PC-3 (cell line): ENCODE measurements around the gene CNN3. TPM values are rescaled to one million over a fixed set of nuclear protein-coding genes. Genes with fewer than 3 reads are reported as not detected.
A peak's percentile ranks its signal among the peaks of the same experiment; 100 is the strongest.

Source experiments
- ATAC-seq: fragments of 200-7000 bp; cut with Tn5 transposase; 2 replicates; pipeline ENCODE4 v1.9.1; 2020; ENCODE audit warnings: mild to moderate bottlenecking, moderate library complexity
- Bru-seq: library from RNA; stranded (reverse); fragments of 400-500 nt; gene quantifications from one replicate; lab custom pipeline; 2021; lab: Mats Ljungman, UMichigan
- BruChase-seq, 2 experiments: library from RNA; stranded (reverse); fragments of 400-500 nt; gene quantifications; one replicate each; lab custom pipeline; 2021; lab: Mats Ljungman, UMichigan
- BruUV-seq: library from RNA; stranded (reverse); fragments of 400-500 nt; replicated peaks from 2 replicates; lab custom pipeline; 2021; lab: Mats Ljungman, UMichigan
- CTCF ChIA-PET: fragments of 300-600 bp; sonication (Branson Sonifier 250); formaldehyde crosslinking; loops from one replicate; lab custom pipeline; 2022; ENCODE audit warnings: antibody characterized with exemption; lab: Charles Lee
- POLR2A ChIA-PET: fragments of 300-600 bp; sonication (Branson Sonifier 250); formaldehyde crosslinking; loops from one replicate; lab custom pipeline; 2022; ENCODE audit warnings: antibody characterized with exemption; ENCODE audit not compliant: unreplicated experiment; lab: Charles Lee
- DNase-seq: peaks from one replicate; pipeline ENCODE4 v3.0.0-alpha.2; 2015
- H2AFZ ChIP-seq: fragments of 300-600 bp; sonication (generic); 2 replicates; pipeline ENCODE4 v1.6.0; 2016; ENCODE audit warnings: antibody characterized with exemption, low read length
- H3F3A ChIP-seq: fragments of 300-600 bp; sonication (generic); one replicate; pipeline ENCODE4 v1.6.0; 2017; ENCODE audit warnings: antibody characterized with exemption, low read length, control low read depth, mild to moderate bottlenecking; ENCODE audit not compliant: unreplicated experiment
- H3K27ac ChIP-seq: fragments of 300-600 bp; sonication (generic); 2 replicates; pipeline ENCODE4 v1.5.1; 2016; ENCODE audit warnings: mild to moderate bottlenecking, low read length
- H3K27me3 ChIP-seq: fragments of 300-600 bp; sonication (generic); 2 replicates; pipeline ENCODE4 v1.6.1; 2016; ENCODE audit warnings: low read length, mixed read lengths
- H3K36me3 ChIP-seq: fragments of 300-600 bp; sonication (generic); 2 replicates; pipeline ENCODE4 v1.6.1; 2016; ENCODE audit warnings: low read depth, mixed run types, low read length, mixed read lengths
- H3K4me1 ChIP-seq: fragments of 300-600 bp; sonication (generic); 2 replicates; pipeline ENCODE4 v1.5.1; 2016; ENCODE audit warnings: low read length; ENCODE audit not compliant: insufficient read depth
- H3K4me2 ChIP-seq: fragments of 300-600 bp; sonication (generic); 2 replicates; pipeline ENCODE4 v1.6.0; 2016; ENCODE audit warnings: low read length
- H3K4me3 ChIP-seq: fragments of 300-600 bp; sonication (generic); 2 replicates; pipeline ENCODE4 v1.5.1; 2016; ENCODE audit warnings: mild to moderate bottlenecking, low read length, mixed read lengths
- H3K79me2 ChIP-seq: fragments of 300-600 bp; sonication (generic); 2 replicates; pipeline ENCODE4 v1.6.1; 2017; ENCODE audit warnings: low read length, mixed read lengths
- H3K9ac ChIP-seq: fragments of 300-600 bp; sonication (generic); 2 replicates; pipeline ENCODE4 v1.6.0; 2016; ENCODE audit warnings: mild to moderate bottlenecking, low read length
- H3K9me2 ChIP-seq: fragments of 300-600 bp; sonication (generic); replicated peaks from 2 replicates; pipeline ENCODE4 v1.6.1; 2016; ENCODE audit warnings: mixed run types, low read length, mixed read lengths
- H3K9me3 ChIP-seq: fragments of 300-600 bp; sonication (generic); 2 replicates; pipeline ENCODE4 v1.6.1; 2016; ENCODE audit warnings: low read length, mixed read lengths
- H4K20me1 ChIP-seq: fragments of 300-600 bp; sonication (generic); 2 replicates; pipeline ENCODE4 v1.6.1; 2016; ENCODE audit warnings: low read length, mixed read lengths
- EZH2 ChIP-seq: fragments of 300-600 bp; sonication (generic); IDR thresholded peaks from one replicate; pipeline ENCODE4 v1.6.1; 2017; ENCODE audit warnings: antibody characterized with exemption, mild to moderate bottlenecking, low read length; ENCODE audit not compliant: unreplicated experiment
- EZH2phosphoT487 ChIP-seq: fragments of 300-600 bp; sonication (generic); IDR thresholded peaks from 2 replicates; pipeline ENCODE4 v1.6.1; 2018; ENCODE audit warnings: mild to moderate bottlenecking, antibody characterized with exemption, low read length, borderline replicate concordance
- intact Hi-C: fragments of 100-400 bp; cut with micrococcal nuclease; formaldehyde crosslinking; loops from 2 replicates; pipeline ENCODE4 v1.9.0; 2023
- long read RNA-seq: library from polyadenylated mRNA; unstranded; transcript quantifications from one replicate; pipeline ENCODE4 v2.0.0, GENCODE V29; 2021; ENCODE audit not compliant: unreplicated experiment
- total RNA-seq: library from RNA; depleted of rRNA; stranded (reverse); fragments of >200 nt; gene quantifications from 2 replicates; pipeline ENCODE4 v1.2.3, GENCODE V29; 2014; rRNA removed
- TF ChIP-seq, protein P1 (sequence below): fragments of 300-600 bp; sonication (generic); conservative IDR thresholded peaks from 2 replicates; pipeline ENCODE4 v1.5.1; 2017; ENCODE audit warnings: antibody characterized with exemption, low read depth, mild to moderate bottlenecking, low read length

Gene CNN3
- total RNA-seq (231 and 323 TPM in 2 replicates), Bru-seq, nascent RNA (percentile 91 among the genes with signal in this experiment), BruChase-seq, experiment 1, labeled RNA remaining after a 6-hour chase (percentile 92 among the genes with signal in this experiment), BruChase-seq, experiment 2, labeled RNA remaining after a 2-hour chase (percentile 82 among the genes with signal in this experiment)
- long read RNA-seq, transcript CNN3-201 (7 exons, 2,165 nt): major isoform, 319 of 337 reads
- long read RNA-seq, partial matches to known transcripts: 4 of 337 reads
- long read RNA-seq, other reads (novel, unspliced or antisense): 12 of 337 reads

DNA sequence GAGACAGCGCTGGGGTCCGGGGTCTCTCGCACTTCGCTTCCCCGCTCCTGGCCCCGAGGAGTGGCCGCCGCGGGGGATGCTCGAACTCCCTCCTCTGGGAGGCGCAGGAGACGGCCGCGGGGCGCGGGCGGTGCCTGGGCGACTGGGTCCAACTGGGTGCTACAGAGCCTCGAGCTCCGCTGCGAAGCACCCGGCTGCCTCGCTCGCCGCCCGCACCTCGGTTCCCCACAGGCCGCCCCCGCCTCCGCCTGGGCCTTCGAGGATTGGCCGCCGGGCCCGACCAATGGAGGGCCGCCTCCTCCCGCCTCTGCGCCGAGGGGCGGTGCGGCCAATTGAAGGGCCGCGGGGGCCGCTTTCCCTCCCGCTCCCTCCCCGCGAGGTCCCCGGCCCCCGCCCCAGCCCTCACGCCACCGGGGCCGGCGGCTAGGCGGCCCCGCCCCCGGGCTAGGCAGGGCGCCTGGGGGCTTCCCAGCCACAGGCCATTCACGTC, at the start of gene CNN3:
TSS of gene CNN3 (minus strand) at position 196 of the 490 bp plus-strand sequence. CDS start 216 bp downstream, outside the sequence.
- Histone ChIP-seq H3K9me2 (no peaks in the 10 kb centered on the region), H3F3A (peaks cover 3% of the 10 kb centered on the region), H2AFZ (peak within 1 kb of the TSS; percentile 66), H3K4me1 (peaks cover 25% of the 10 kb centered on the region), H4K20me1 (peaks cover 34% of the 10 kb centered on the region), H3K27ac (peak within 1 kb of the TSS; percentile 84), H3K79me2 (peaks cover 49% of the 10 kb centered on the region), H3K27me3 (no peaks in the 10 kb centered on the region), H3K36me3 (peaks cover 15% of the 10 kb centered on the region), H3K4me2 (peak within 1 kb of the TSS; percentile 86), H3K9me3 (no peaks in the 10 kb centered on the region), H3K4me3 (peak within 1 kb of the TSS; percentile 89), H3K9ac (peak within 1 kb of the TSS; percentile 87)
- intact Hi-C loops: loop anchor here (2.0 kb wide), 1 partner anchor 36 kb away; no protein-coding TSS in a partner anchor
- POLR2A ChIA-PET: interaction anchor here (0.6 to 0.7 kb wide), 2 partner anchors 18 to 72 kb away, joined by 4 to 14 read pairs; no protein-coding TSS in a partner anchor
- ATAC-seq (peak; percentile 79), DNase-seq (peak; percentile 87)
- TF ChIP-seq EZH2phosphoT487 (no peak), EZH2 (no peak)
- TF ChIP-seq, protein P1, sequence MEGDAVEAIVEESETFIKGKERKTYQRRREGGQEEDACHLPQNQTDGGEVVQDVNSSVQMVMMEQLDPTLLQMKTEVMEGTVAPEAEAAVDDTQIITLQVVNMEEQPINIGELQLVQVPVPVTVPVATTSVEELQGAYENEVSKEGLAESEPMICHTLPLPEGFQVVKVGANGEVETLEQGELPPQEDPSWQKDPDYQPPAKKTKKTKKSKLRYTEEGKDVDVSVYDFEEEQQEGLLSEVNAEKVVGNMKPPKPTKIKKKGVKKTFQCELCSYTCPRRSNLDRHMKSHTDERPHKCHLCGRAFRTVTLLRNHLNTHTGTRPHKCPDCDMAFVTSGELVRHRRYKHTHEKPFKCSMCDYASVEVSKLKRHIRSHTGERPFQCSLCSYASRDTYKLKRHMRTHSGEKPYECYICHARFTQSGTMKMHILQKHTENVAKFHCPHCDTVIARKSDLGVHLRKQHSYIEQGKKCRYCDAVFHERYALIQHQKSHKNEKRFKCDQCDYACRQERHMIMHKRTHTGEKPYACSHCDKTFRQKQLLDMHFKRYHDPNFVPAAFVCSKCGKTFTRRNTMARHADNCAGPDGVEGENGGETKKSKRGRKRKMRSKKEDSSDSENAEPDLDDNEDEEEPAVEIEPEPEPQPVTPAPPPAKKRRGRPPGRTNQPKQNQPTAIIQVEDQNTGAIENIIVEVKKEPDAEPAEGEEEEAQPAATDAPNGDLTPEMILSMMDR: no peak
- no TSS peak for BruUV-seq
- CTCF ChIA-PET: interaction anchor here (1.4 kb wide), 1 partner anchor 115 kb away, joined by 13 read pairs; no protein-coding TSS in a partner anchor

DNA sequence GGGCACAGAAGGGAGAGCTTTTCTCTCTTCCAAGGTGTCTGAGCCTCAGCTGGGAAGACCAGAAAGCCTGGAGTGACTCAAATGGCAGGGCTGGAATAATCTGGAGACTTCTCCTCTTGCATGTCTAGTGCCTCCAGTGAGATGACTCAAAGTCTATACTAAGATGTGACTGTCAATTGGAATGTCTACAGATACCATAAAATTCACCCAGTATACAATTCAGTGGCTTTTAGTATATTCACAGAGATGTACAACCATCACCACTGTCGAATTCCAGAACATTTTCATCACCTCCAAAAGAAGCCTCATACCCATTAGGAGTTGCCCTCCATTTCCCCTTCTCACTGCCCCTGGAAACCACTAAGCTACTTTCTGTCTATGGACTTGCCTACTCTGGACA, 47.9 kb upstream of the CNN3 start:
- ATAC-seq (peak; percentile 84), DNase-seq (peak; percentile 89)
- Histone ChIP-seq H3K79me2 (no peaks in the 10 kb centered on the region), H3K9me3 (no peaks in the 10 kb centered on the region), H3K9ac (no peak overlapping the region), H3K4me3 (no peak overlapping the region), H3K36me3 (no peaks in the 10 kb centered on the region), H3K4me1 (peaks cover 33% of the 10 kb centered on the region), H4K20me1 (no peaks in the 10 kb centered on the region), H2AFZ (0 out of 2 replicates have a peak overlapping the region, but pooled peaks have one; percentile 19), H3K4me2 (peak overlapping the region; percentile 25), H3K27me3 (no peaks in the 10 kb centered on the region), H3F3A (peaks cover 6% of the 10 kb centered on the region), H3K27ac (peak overlapping the region; percentile 39), H3K9me2 (no peaks in the 10 kb centered on the region)
- intact Hi-C loops: no loop called here
- ChIA-PET CTCF (no interaction called here), POLR2A (no interaction called here)
- no TSS peak for BruUV-seq
- TF ChIP-seq EZH2phosphoT487: no peak
- TF ChIP-seq, protein P1: no peak
- TF ChIP-seq EZH2: no peak
